GM19468 (cell line): Measurements from ENCODE around the gene RBBP4.
"Not testable (repeated sequence)": the region's sequence is repeated elsewhere in the genome, so short reads cannot be mapped to it uniquely, and the experiment has no call there.

Experiments used
- ATAC-seq: cut with Tn5 transposase; IDR thresholded peaks from one replicate; pipeline ENCODE4 v1.9.1; 2021; ENCODE audit warnings: mild to moderate bottlenecking, moderate library complexity, moderate number of reproducible peaks; ENCODE audit not compliant: unreplicated experiment; ENCODE audit errors: extremely low read depth

Gene RBBP4

GRCh38 chr1:32650752-32651460, at the start of gene RBBP4:
Gene RBBP4 (plus strand): TSS chr1:32651208. CDS start chr1:32651307, 99 bp downstream.
- peak; percentile 60 for ATAC-seq

GRCh38 chr1:32605711-32606424, 45.1 kb upstream of the RBBP4 start:
- ATAC-seq = no peak

GRCh38 chr1:32606565-32607371, 44.2 kb upstream of the RBBP4 start:
- ATAC-seq = no peak

GRCh38 chr1:32609180-32609579, 41.8 kb upstream of the RBBP4 start:
- no peak for ATAC-seq

- ATAC-seq = no peak
These were observed 39.2 kb upstream of the RBBP4 start for GRCh38 chr1:32611859-32612188.

GRCh38 chr1:32612189-32612881, 38.7 kb upstream of the RBBP4 start:
- ATAC-seq = no peak

GRCh38 chr1:32613472-32613871, 37.5 kb upstream of the RBBP4 start:
- no peak for ATAC-seq

GRCh38 chr1:32618673-32619221, 32.3 kb upstream of the RBBP4 start:
- no peak for ATAC-seq

GRCh38 chr1:32619701-32620485, 31.1 kb upstream of the RBBP4 start:
- no peak for ATAC-seq

- ATAC-seq = no peak
These were observed 28.8 kb upstream of the RBBP4 start for GRCh38 chr1:32622205-32622604.

GRCh38 chr1:32622806-32623681, 28.0 kb upstream of the RBBP4 start:
- no peak for ATAC-seq

GRCh38 chr1:32623775-32624174, 27.2 kb upstream of the RBBP4 start:
- no peak for ATAC-seq

GRCh38 chr1:32626176-32626575, 24.8 kb upstream of the RBBP4 start:
- no peak for ATAC-seq

GRCh38 chr1:32627596-32628162, 23.3 kb upstream of the RBBP4 start:
- no peak for ATAC-seq

GRCh38 chr1:32630173-32630572, 20.8 kb upstream of the RBBP4 start:
- ATAC-seq = not testable (repeated sequence)

- ATAC-seq = no peak
These were observed 18.2 kb upstream of the RBBP4 start for GRCh38 chr1:32632829-32633228.

GRCh38 chr1:32635508-32636277, 15.3 kb upstream of the RBBP4 start:
- no peak for ATAC-seq
